Ammon's horn (tissue), 1 donor: Measurements from ENCODE around the gene ZNF333.
"Not testable (repeated sequence)": the region's sequence is repeated elsewhere in the genome, so short reads cannot be mapped to it uniquely, and the experiment has no call there.

Source experiments
- DNase-seq: peaks from one replicate; pipeline ENCODE4 v3.0.0-alpha.2; 2016; ENCODE audit warnings: low spot score

Gene ZNF333

DNA sequence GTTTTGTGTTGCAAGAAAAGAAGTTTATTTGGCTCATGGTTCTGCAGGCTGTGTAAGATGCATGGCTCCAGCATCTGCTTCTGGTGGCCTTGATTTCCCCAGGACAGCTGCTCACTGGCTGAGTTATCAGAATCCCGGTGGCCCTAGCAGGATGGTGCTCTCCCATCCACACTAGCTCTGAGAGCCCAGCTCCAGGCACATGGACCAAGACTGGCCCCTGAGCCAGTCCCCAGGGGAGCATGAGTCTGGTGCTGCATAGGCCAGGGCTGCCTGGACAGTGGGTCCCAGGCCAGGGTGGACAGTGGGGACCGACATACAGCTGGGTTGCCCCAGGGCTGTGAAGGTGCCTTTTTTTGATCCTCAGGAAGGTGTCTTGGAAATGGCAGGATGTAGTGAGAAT is 78.2 kb downstream of the ZNF333 start:
- DNase-seq = no peak

DNA sequence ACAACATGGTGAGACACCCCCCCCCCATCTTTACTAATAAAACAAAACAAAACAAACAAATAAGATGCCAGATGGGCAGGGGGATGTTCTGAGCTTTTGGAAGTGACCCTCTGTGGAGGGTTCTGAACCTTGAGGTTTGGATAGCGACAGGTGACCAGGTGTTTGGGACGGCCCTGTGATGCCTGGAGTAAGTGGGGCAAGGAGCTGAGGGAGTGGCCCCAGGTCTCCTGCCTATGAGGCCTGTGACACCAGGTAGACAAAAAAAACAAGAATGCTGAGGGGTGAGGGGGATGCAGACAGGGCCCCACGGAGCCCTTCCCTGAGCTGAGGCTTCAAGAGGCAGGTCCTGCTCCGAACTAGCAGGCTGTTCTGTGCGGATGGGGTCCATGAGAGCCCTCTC is 79.4 kb downstream of the ZNF333 start:
- DNase-seq = no peak

DNA sequence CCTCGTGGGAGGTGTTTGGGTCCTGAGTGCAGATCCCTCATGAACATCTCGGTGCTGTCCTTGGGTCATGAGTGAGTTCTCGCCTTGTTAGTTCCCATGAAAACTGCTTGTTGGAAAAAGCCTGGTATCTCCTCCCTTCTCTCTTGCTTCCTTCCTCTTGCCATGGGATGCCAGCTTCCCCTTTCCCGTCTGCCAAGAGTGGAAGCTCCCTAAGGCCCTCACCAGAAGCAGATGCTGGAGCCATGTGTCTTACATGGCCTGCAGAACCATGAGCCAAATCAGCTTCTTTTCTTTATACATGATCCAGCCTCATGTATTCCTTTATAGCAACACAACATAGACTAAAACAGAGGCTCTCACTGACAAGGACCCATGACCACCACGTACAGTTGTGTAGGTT is 80.3 kb downstream of the ZNF333 start:
- DNase-seq = no peak

DNA sequence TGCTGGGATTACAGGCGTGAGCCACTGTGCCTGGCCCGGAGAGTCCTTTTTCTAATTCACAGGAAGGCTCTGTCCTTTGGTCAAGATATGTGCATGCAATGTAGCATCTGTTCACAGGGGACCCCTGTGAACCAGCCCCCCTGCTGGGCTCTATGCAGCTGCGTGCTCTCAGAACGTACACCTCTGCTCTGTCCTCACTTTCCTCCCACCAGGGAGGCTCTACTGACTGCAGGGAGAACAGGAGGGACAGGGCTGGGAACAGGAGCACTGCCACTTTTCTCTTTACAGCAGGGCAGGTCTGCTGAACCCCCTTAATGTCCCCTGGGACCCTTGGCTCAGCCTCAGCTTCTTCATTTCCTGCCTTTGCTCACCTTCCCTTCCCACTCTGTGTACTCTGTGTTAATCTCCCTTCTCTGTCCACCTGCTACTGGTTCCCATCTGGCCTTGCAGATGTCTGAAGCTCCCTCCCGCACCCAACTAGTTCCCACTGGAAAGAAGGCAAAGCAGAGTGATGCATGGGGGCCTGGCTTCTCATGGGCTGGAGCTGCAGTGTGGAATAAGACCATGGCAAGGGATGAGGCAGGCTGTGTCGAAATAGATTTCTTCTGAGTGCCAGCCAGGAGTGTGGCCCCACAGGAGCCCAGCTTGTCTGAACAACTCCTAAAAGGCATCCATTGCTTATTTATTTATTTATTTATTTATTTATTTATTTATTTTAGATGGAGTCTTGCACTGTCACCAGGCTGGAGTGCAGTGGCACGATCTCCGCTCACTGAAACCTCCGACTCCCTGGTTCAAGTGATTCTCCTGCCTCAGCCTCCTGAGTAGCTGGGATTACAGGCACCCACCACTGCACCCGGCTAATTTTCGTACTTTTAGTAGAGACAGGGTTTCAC is 81.3 kb downstream of the ZNF333 start:
- no peak for DNase-seq

DNA sequence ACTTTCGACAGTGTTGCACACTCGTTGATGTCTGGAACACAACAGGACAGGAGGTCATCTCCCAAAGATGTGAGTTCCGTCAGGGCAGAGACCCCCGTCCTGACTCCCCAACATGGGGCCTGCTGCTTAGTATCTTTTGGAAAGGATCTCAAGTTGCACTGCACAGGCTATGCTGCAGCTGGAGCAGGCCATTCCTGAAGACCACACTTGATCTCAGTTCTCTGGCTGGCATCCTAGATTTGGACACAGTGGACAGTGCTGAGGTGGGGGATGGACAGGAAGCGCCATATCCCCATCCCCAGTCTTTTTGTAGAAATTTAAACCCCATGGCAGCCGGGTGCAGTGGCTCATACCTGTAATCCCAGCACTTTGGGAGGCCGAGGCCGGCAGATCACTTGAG is 82.6 kb downstream of the ZNF333 start:
- DNase-seq = no peak

DNA sequence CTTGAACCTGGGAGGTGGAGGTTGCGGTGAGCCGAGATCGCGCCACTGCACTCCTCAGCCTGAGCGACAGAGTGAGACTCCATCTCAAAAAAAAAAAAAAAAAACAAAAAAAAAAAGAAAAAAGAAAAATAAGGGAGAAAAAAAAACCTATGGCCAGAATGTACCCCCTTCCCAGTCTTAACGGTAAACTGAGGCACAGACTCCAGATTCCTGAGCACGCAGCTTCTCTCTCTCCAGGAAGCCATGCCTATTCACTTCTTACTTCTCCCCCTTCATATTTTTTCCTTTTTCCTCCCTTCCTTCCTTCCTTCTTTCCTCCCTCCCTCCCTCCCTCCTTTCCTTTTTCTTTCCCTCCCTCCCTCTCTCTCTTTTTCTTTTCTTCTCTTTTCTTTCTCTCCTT is 83.1 kb downstream of the ZNF333 start:
- no peak for DNase-seq

DNA sequence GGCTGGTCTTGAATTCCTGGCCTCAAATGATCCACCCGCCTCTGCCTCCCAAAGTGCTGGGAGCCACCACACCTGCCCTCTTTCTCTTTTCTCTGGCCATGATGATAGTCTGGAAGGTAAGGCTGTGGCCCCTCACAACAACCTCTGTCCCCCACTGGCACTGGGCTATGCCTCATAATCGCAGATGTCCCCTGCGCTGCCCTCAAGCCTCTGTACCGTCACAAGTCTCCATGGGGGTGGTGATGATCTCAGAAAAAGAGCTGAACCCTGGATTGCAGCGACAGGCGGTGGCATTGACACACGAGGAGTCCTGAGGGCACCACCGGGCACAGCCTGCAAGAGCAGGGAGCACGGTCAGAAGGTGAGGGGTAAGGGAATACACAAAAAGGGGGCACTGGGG is 83.9 kb downstream of the ZNF333 start:
- not testable (repeated sequence) for DNase-seq

DNA sequence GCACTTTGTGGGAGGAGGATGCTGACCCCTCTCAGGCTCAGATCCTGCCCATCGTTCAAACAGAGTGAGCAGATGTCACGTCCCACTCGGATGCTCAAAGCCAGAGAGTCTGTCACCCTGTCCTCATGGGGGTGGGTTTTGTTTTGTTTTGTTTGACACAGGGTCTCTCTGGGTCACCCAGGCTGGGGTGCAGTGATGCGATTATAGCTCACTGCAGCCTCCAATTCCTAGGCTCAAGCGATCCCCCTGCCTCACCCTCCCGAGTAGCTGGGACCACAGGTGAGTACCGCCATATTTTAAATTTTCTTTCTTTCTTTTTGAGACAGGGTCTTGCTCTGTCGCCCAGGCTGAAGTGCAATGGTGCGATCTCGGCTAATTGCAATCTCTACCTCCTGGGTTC is 84.5 kb downstream of the ZNF333 start:
- no peak for DNase-seq

DNA sequence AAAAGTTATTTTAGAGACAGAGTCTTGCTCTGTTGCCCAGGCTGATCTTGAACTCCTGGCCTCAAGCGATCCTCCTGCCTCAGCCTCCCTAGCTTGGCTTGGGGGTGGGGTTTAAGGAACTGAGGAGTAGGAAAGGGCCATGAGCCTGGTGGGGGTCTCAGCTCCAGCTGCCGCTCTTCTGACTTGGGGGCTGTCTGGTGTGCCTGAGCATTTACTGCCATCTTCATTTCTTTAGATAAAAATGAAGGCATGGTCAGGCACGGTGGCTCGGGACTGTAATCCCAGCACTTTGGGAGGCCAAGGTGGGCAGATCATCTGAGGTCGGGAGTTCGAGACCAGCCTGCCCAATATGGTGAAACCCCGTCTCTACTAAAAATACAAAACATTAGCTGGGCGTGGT is 85.5 kb downstream of the ZNF333 start:
- not testable (repeated sequence) for DNase-seq

DNA sequence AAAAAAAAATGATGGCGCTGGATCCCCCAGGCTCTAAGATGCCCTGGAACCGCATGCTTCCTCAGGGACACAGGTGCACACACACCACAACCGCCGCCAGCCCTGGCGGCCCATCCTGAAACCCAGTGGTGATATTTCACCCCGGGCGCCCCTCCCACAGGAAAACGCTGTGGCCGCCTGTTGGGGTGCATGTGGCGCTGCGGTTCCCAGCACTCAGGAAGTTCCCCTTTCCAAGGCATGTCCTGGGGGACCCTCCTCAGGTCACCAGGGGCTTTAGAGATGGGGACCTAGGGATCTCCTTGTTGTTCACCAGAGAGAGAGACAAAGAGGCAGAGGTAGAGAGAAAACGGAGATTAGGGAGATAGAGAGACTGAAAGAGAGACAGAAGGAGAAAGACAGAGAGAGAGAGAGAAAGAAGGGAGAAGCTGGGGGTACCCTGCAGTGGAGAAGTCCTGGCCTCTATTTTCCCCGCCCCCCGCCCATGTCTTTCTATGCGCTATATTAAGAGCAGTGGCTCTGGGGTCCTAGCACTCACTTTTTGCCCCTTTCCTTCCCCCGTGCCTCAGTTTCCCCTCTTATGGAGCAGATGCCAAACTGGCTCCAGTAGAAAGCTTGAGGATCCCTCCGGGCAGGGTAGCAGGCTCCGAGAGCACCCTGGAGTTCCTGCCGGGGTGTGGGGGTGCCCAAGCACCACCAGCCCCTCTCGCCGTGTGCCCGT is 86.2 kb downstream of the ZNF333 start:
- no peak for DNase-seq

DNA sequence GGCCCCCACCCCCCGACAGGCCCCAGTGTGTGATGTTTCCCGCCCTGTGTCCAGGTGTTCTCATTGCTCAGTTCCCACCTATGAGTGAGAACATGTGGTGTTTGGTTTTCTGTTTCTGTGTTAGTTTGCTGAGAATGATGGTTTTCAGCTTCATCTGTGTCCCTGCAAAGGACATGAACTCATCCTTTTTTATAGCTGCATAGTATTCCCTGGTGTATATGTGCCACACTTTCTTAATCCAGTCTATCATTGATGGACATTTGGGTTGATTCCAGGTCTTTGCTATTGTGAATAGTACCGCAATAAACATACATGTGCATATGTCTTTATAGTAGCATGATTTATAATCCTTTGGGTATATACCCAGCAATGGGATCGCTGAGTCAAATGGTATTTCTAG is 87.8 kb downstream of the ZNF333 start:
- not testable (repeated sequence) for DNase-seq

DNA sequence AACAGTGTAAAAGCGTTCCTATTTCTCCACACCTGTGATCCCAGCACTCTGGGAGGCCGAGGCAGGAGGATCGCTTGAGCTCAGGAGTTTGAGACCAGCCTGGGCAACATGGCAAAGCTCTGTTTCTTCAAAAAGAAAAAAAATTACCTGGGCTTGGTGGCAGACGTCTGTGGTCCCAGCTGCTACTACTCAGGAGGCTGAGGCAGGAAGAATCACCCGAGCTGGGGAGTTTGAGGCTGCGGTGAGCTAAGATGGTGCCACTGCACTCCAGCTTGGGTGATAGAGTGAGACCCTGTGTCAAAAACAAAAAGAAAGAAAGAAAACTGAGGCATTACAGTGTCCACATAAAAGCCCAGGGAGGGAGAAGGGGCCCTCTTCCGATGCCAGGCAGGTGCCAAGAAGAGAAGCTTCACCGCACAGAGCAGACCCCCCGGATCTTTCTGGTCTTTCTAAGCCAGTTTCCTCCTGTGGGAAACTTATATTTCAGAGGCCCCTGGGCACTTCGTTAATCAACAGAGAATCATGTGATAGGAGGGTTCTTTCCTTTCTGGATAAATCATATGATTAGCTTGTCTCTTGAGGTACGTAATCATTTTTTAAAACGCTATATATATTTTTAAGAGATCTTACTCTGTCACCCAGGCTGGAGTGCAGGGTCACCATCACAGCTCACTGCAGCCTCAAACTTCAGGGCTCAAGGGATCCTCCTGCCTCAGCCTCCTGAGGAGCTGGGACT is 88.4 kb downstream of the ZNF333 start, which contains the start of gene ADGRE2:
TSS of gene ADGRE2 (minus strand) at position 451 of the 736 bp plus-strand sequence. CDS start 1,804 bp downstream, outside the sequence.
- DNase-seq = not testable (repeated sequence)

DNA sequence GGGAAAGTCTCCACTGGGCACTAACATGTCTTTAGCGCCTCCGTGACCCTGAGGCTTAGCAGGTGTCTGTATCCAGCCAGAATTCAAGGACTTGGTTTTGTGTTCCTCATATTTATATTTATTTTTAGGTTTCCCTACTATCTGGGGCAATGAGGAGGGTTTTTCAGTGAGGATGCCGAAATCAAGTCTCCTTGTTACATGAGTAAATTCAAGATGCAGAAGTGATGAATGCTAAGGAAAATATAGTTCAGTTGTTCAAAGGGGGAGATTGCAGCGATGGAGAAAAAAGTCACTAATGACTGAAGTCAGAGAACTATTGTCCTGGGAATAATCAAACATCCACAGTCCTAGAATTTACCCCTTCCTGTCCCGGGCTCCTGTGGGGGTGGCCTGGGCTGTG is 89.3 kb downstream of the ZNF333 start:
- DNase-seq = no peak

DNA sequence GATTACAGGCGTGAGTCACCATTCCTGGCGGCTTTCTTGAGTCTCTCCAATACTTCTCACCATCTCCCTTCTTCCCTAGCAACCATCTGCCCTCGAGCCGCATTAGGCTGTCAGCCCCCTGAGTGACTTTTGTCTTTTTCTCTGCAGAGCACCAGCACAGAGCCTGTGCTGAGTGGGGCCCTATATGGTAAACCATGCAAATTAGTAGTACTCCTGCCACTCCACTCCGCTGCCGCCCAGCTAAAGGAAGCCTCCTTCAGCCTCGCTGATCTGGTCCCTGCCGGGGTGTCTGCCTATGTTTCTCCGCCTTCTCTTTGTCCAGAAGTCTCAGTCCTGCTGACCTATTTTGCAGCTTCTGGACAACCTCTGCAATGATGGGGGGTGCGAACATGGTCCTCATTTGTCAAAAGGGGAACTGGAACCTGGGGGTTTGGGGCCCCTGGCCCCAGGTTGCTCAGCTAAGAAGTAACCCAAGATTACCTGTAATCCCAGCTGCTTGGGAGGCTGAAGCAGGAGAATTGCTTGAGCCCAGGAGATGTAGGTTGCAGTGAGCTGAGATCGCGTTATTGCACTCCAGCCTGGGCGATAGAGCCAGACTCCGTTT is 90.9 kb downstream of the ZNF333 start:
- DNase-seq = not testable (repeated sequence)

DNA sequence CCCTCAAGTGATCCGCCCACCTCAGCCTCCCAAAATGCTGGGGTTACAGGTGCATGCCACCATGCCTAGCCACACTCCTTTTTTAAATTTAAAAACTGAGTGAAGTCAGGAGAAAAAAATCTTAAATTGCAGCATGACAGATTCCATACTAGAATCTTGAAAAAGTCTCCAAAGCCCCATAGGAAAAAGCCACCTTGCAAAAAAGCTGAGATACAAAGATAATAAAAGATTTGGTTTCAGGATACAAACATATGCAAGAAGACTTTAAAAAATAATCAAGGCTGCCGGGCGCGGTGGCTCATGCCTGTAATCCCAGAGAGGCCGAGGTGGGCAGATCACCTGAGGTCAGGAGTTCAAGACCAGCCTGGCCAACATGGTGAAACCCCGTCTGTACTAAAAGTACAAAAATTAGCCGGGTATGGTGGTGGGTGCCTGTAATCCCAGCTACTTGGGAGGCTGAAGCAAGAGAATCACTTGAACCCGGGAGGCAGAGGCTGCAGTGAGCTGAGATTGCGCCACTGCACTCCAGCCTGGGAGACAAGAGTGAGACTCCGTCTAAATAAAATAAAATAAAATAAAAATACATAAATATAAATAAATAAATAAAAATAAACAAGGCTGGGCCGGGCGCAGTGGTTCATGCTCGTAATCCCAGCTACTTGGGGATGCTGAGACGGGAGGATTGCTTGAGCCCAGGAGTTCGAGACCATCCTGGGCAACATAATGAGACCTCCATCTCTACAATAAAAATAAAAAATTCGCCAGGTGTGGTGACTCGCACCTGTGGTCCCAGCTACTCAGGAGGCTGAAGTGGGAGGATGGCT is 92.1 kb downstream of the ZNF333 start:
- DNase-seq = not testable (repeated sequence)

DNA sequence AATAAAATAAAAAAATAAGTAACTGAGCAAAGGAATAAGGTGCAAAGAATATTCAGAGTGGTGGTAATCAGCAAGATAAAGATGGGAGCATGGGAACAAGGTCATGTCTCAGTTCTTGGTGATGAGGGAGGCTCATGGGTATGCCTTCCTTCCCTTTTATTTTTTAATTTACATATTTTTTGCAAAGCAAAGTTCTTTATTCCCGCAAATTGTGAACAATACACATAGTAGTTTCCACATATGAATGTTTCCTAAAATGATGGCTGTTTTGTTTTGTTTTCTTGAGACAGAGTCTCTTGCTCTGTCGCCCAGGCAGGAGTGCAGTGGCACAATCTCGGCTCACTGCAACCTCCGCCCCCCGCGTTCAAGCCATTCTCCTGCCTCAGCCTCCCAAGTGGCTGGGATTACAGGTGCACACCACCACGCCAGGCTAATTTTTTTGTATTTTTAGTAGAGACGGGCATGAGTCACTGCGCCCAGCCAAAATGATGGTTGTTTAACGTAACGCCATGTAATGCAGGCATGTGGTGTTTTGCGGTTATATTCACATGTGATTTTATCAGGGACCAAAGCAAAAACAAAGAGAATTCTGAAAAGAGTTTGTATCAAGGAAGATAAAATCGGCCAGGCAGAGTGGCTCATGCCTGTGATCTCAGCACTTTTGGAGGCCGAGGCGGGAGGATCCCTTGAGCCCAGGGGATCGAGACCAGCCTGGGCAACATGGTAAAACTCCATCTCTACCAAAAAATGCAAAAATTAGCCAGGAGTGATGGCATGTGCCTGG is 93.0 kb downstream of the ZNF333 start:
- DNase-seq = no peak
